WTC11 (cell line): ENCODE measurements around the gene SMARCD2. TPM values are rescaled to one million over a fixed set of nuclear protein-coding genes. Genes with fewer than 3 reads are reported as not detected.

Experiments used
- ATAC-seq: fragments of 200-7000 bp; cut with Tn5 transposase; 2 replicates; pipeline ENCODE4 v1.10.0; 2021; ENCODE audit warnings: mild to moderate bottlenecking, moderate library complexity
- CTCF ChIA-PET: fragments of 300-600 bp; sonication (Branson Sonifier 250); formaldehyde crosslinking; loops from one replicate; lab custom pipeline; 2021; ENCODE audit warnings: antibody characterized with exemption; lab: Charles Lee
- POLR2A ChIA-PET: fragments of 350-600 bp; sonication (Branson Sonifier 250); formaldehyde crosslinking; loops from one replicate; lab custom pipeline; 2021; ENCODE audit warnings: antibody characterized with exemption; lab: Charles Lee
- DNase-seq: peaks from one replicate; pipeline ENCODE4 v3.0.0; 2021; ENCODE audit warnings: low spot score
- H3K27ac Mint-ChIP-seq: 2 replicates; pipeline ENCODE4 v1.8.0; 2021; ENCODE audit warnings: mixed read lengths
- H3K27me3 Mint-ChIP-seq: 2 replicates; pipeline ENCODE4 v1.8.0; 2021; ENCODE audit warnings: low read depth, mild to moderate bottlenecking, moderate library complexity, mixed read lengths
- H3K36me3 Mint-ChIP-seq: 2 replicates; pipeline ENCODE4 v1.8.0; 2021; ENCODE audit warnings: mixed read lengths
- H3K4me1 Mint-ChIP-seq: 2 replicates; pipeline ENCODE4 v1.8.0; 2022; ENCODE audit warnings: mixed read lengths
- H3K4me3 Mint-ChIP-seq: 2 replicates; pipeline ENCODE4 v1.8.0; 2021; ENCODE audit warnings: mild to moderate bottlenecking, moderate library complexity, mixed read lengths
- H3K9me3 Mint-ChIP-seq: 2 replicates; pipeline ENCODE4 v1.8.0; 2021; ENCODE audit warnings: mixed read lengths
- ATF3 ChIP-seq: sonication (generic); formaldehyde crosslinking; conservative IDR thresholded peaks from 2 replicates; pipeline ENCODE4 v1.8.1; 2022; ENCODE audit warnings: mild to moderate bottlenecking, missing genetic modification reagents
- CREB1 ChIP-seq: sonication (generic); formaldehyde crosslinking; IDR thresholded peaks from 2 replicates; pipeline ENCODE4 v1.8.0; 2023; ENCODE audit warnings: mild to moderate bottlenecking, missing genetic modification reagents
- EMX1 ChIP-seq: fragments of 250-450 bp; sonication (Bioruptor Pico); IDR thresholded peaks from 2 replicates; pipeline ENCODE4 v1.8.0; 2021; ENCODE audit warnings: mild to moderate bottlenecking
- FOXK1 ChIP-seq: sonication (generic); formaldehyde crosslinking; IDR thresholded peaks from 2 replicates; pipeline ENCODE4 v1.8.0; 2022; ENCODE audit warnings: mild to moderate bottlenecking, moderate library complexity, missing genetic modification reagents
- FOXP1 ChIP-seq: sonication (generic); formaldehyde crosslinking; IDR thresholded peaks from 2 replicates; pipeline ENCODE4 v1.8.0; 2022; ENCODE audit warnings: missing genetic modification reagents, mild to moderate bottlenecking, moderate library complexity, borderline replicate concordance
- GABPB1 ChIP-seq: sonication (generic); formaldehyde crosslinking; IDR thresholded peaks from 2 replicates; pipeline ENCODE4 v1.8.1; 2023; ENCODE audit warnings: mild to moderate bottlenecking, missing genetic modification reagents
- GTF2I ChIP-seq: fragments of 250-450 bp; sonication (Bioruptor Pico); conservative IDR thresholded peaks from 2 replicates; pipeline ENCODE4 v1.4.0; 2021; ENCODE audit warnings: mild to moderate bottlenecking
- HMGXB4 ChIP-seq: sonication (generic); formaldehyde crosslinking; IDR thresholded peaks from 2 replicates; pipeline ENCODE4 v1.8.1; 2023; ENCODE audit warnings: mild to moderate bottlenecking, moderate library complexity, missing genetic modification reagents
- KAT7 ChIP-seq: sonication (generic); formaldehyde crosslinking; IDR thresholded peaks from 2 replicates; pipeline ENCODE4 v1.8.1; 2023; ENCODE audit warnings: missing genetic modification reagents, mild to moderate bottlenecking, borderline replicate concordance
- MXD4 ChIP-seq: fragments of 250-450 bp; sonication (Bioruptor Pico); IDR thresholded peaks from 2 replicates; pipeline ENCODE4 v1.8.0; 2021; ENCODE audit warnings: mild to moderate bottlenecking, moderate library complexity, borderline replicate concordance
- NR3C1 ChIP-seq: sonication (generic); formaldehyde crosslinking; conservative IDR thresholded peaks from 2 replicates; pipeline ENCODE4 v1.8.1; 2023; ENCODE audit warnings: low read depth, mild to moderate bottlenecking, missing genetic modification reagents
- PRRX2 ChIP-seq: fragments of 250-450 bp; sonication (Bioruptor Pico); IDR thresholded peaks from 2 replicates; pipeline ENCODE4 v1.8.0; 2021; ENCODE audit warnings: mild to moderate bottlenecking
- RORB ChIP-seq: fragments of 250-450 bp; sonication (Bioruptor Pico); IDR thresholded peaks from 2 replicates; pipeline ENCODE4 v1.9.0; 2021; ENCODE audit warnings: mild to moderate bottlenecking
- SMAD4 ChIP-seq: sonication (generic); formaldehyde crosslinking; IDR thresholded peaks from 2 replicates; pipeline ENCODE4 v1.8.0; 2022; ENCODE audit warnings: mild to moderate bottlenecking, missing genetic modification reagents
- TCF7 ChIP-seq: sonication (generic); formaldehyde crosslinking; IDR thresholded peaks from 2 replicates; pipeline ENCODE4 v1.8.0; 2022; ENCODE audit warnings: mild to moderate bottlenecking, low read depth, missing genetic modification reagents, moderate library complexity
- ZNF219 ChIP-seq: sonication (generic); formaldehyde crosslinking; IDR thresholded peaks from 2 replicates; pipeline ENCODE4 v1.8.0; 2023; ENCODE audit warnings: missing genetic modification reagents, mild to moderate bottlenecking, borderline replicate concordance
- ZNF263 ChIP-seq: sonication (generic); formaldehyde crosslinking; IDR thresholded peaks from 2 replicates; pipeline ENCODE4 v1.8.1; 2022; ENCODE audit warnings: low read depth, mild to moderate bottlenecking, moderate library complexity, missing genetic modification reagents
- ZNF416 ChIP-seq: fragments of 250-450 bp; sonication (Bioruptor Pico); IDR thresholded peaks from 2 replicates; pipeline ENCODE4 v1.9.0; 2021; ENCODE audit warnings: mild to moderate bottlenecking, inconsistent platforms
- ZNF423 ChIP-seq: fragments of 250-450 bp; sonication (Bioruptor Pico); IDR thresholded peaks from 2 replicates; pipeline ENCODE4 v2.1.2; 2022; ENCODE audit warnings: mild to moderate bottlenecking, moderate library complexity
- total RNA-seq: library from RNA; stranded (reverse); gene quantifications from 3 replicates; pipeline ENCODE4 v1.2.3, GENCODE V29; 2021
- TF ChIP-seq, protein P1 (sequence below): fragments of 250-450 bp; sonication (Bioruptor Pico); IDR thresholded peaks from 2 replicates; pipeline ENCODE4 v1.8.0; 2021; ENCODE audit warnings: mild to moderate bottlenecking
- TF ChIP-seq, protein P2 (sequence below): sonication (generic); formaldehyde crosslinking; conservative IDR thresholded peaks from 2 replicates; pipeline ENCODE4 v1.8.1; 2023; ENCODE audit warnings: mild to moderate bottlenecking, low read depth, missing genetic modification reagents, moderate library complexity
- TF ChIP-seq, protein P3 (sequence below): sonication (generic); formaldehyde crosslinking; IDR thresholded peaks from 2 replicates; pipeline ENCODE4 v1.8.1; 2023; ENCODE audit warnings: mild to moderate bottlenecking, missing genetic modification reagents

Gene SMARCD2
- total RNA-seq, 1 experiment from 2014 or later, result 106 TPM

- TF ChIP-seq KAT7 (CRISPR knock-in tag) (no peak), MXD4 (no peak), PRRX2 (CRISPR knock-in tag) (no peak), SMAD4 (CRISPR knock-in tag) (no peak)
- TF ChIP-seq, protein P1, sequence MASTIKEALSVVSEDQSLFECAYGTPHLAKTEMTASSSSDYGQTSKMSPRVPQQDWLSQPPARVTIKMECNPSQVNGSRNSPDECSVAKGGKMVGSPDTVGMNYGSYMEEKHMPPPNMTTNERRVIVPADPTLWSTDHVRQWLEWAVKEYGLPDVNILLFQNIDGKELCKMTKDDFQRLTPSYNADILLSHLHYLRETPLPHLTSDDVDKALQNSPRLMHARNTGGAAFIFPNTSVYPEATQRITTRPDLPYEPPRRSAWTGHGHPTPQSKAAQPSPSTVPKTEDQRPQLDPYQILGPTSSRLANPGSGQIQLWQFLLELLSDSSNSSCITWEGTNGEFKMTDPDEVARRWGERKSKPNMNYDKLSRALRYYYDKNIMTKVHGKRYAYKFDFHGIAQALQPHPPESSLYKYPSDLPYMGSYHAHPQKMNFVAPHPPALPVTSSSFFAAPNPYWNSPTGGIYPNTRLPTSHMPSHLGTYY (CRISPR knock-in tag), result no peak
These were observed 8.6 kb downstream of the SMARCD2 start (continued) for GRCh38 chr17:63833741-63834373.

DNA sequence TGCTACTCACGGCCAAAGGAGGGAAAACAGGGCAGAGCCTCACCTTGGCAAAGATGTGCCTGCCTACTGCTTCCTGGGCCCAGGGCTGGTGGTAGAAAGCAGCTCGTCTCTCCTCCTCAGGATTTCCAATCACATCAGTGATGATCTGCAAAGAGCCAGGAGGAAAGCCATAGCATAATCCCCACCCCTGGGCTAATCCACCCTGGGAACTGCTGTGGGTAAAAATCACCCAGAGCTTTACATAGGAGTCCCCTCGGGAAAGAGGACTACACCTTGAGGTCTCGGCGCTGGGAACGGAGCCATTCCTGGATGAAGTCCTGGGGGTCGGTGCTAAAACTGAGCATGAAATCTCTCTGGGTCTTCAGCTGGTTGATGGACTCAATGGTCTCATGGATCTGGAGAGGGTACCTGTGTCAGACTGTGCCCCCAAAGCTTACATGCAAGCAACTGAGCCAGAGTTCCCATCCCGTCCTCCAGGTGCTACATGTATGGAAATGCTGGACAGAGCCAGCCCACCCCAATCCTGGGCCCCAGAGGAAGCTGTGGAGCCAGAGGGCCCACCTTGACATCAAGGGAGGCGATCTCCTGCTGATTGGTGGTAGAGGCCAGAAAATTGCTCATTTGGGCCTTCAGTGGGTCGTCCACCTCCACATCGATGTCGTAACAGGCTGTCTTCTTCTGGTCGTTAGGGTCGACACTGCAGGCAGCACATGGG is 9.3 kb downstream of the SMARCD2 start:
- no peaks in the 10 kb centered on the region for H3K9me3 Mint-ChIP-seq
- H3K27ac Mint-ChIP-seq, result no peak overlapping the region
- DNase-seq (no peak), ATAC-seq (no peak)
- no peak overlapping the region for H3K4me3 Mint-ChIP-seq
- TF ChIP-seq GTF2I, result no peak
- no peak for TF ChIP-seq FOXP1
- no peak for TF ChIP-seq FOXK1 (CRISPR knock-in tag)
- TF ChIP-seq TCF7 (CRISPR knock-in tag), result no peak
- no peak for TF ChIP-seq NR3C1 (CRISPR knock-in tag)
- TF ChIP-seq, protein P2, sequence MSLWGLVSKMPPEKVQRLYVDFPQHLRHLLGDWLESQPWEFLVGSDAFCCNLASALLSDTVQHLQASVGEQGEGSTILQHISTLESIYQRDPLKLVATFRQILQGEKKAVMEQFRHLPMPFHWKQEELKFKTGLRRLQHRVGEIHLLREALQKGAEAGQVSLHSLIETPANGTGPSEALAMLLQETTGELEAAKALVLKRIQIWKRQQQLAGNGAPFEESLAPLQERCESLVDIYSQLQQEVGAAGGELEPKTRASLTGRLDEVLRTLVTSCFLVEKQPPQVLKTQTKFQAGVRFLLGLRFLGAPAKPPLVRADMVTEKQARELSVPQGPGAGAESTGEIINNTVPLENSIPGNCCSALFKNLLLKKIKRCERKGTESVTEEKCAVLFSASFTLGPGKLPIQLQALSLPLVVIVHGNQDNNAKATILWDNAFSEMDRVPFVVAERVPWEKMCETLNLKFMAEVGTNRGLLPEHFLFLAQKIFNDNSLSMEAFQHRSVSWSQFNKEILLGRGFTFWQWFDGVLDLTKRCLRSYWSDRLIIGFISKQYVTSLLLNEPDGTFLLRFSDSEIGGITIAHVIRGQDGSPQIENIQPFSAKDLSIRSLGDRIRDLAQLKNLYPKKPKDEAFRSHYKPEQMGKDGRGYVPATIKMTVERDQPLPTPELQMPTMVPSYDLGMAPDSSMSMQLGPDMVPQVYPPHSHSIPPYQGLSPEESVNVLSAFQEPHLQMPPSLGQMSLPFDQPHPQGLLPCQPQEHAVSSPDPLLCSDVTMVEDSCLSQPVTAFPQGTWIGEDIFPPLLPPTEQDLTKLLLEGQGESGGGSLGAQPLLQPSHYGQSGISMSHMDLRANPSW (CRISPR knock-in tag), result no peak
- TF ChIP-seq CREB1 (CRISPR knock-in tag), result no peak
- TF ChIP-seq RORB (CRISPR knock-in tag), result no peak
- CTCF ChIA-PET, result interaction anchor here (0.7 to 1.5 kb wide), 2 partner anchors 15 to 60 kb away, joined by 3 to 6 read pairs; partner anchors contain the start of gene CCDC47
- POLR2A ChIA-PET, result no interaction called here
- H3K36me3 Mint-ChIP-seq, result peaks cover 67% of the 10 kb centered on the region
- no peaks in the 10 kb centered on the region for H3K27me3 Mint-ChIP-seq
- H3K4me1 Mint-ChIP-seq, result peaks cover 12% of the 10 kb centered on the region

- Mint-ChIP-seq H3K36me3 (peaks cover 67% of the 10 kb centered on the region), H3K27me3 (no peaks in the 10 kb centered on the region), H3K4me3 (no peak overlapping the region), H3K27ac (no peak overlapping the region), H3K9me3 (no peaks in the 10 kb centered on the region), H3K4me1 (peaks cover 12% of the 10 kb centered on the region)
- DNase-seq (no peak), ATAC-seq (0 out of 2 replicates have a peak, but pooled peaks have one; percentile 5)
- ChIA-PET POLR2A (no interaction called here), CTCF (no interaction called here)
- TF ChIP-seq ATF3 (CRISPR knock-in tag) (no peak), ZNF423 (CRISPR knock-in tag) (no peak), EMX1 (no peak)
These were observed 10.0 kb downstream of the SMARCD2 start for GRCh38 chr17:63832455-63832854.

DNA sequence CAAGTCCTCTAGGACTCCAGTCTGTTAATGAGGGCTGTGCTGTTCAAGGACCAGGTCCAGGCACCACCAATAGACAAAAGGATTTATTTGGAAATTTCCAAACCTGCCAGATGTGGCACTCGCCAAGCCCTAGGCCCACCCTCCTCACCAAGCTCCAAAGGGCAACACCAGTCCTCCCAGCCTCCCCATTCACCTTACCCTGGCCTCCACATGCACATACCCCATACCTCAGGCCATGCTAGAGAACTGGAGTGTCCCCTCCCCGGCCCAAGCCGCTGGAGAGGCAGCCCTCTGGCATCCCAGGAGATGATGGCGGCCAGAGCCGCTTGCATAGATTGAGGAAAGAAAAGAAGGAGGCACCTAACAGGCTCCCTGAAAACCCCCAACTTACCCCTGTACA is 10.5 kb downstream of the SMARCD2 start:
- POLR2A ChIA-PET, result no interaction called here
- no peak overlapping the region for H3K4me3 Mint-ChIP-seq
- peaks cover 67% of the 10 kb centered on the region for H3K36me3 Mint-ChIP-seq
- H3K27me3 Mint-ChIP-seq, result no peaks in the 10 kb centered on the region
- CTCF ChIA-PET, result no interaction called here
- H3K27ac Mint-ChIP-seq, result no peak overlapping the region
- no peaks in the 10 kb centered on the region for H3K9me3 Mint-ChIP-seq
- DNase-seq (no peak), ATAC-seq (no peak)
- peaks cover 12% of the 10 kb centered on the region for H3K4me1 Mint-ChIP-seq
- TF ChIP-seq ZNF416 (CRISPR knock-in tag) (no peak), ZNF219 (no peak), GABPB1 (no peak), ZNF263 (no peak), HMGXB4 (CRISPR knock-in tag) (no peak), CREB1 (CRISPR knock-in tag) (no peak), FOXK1 (CRISPR knock-in tag) (no peak), ATF3 (CRISPR knock-in tag) (no peak)
- TF ChIP-seq, protein P3, sequence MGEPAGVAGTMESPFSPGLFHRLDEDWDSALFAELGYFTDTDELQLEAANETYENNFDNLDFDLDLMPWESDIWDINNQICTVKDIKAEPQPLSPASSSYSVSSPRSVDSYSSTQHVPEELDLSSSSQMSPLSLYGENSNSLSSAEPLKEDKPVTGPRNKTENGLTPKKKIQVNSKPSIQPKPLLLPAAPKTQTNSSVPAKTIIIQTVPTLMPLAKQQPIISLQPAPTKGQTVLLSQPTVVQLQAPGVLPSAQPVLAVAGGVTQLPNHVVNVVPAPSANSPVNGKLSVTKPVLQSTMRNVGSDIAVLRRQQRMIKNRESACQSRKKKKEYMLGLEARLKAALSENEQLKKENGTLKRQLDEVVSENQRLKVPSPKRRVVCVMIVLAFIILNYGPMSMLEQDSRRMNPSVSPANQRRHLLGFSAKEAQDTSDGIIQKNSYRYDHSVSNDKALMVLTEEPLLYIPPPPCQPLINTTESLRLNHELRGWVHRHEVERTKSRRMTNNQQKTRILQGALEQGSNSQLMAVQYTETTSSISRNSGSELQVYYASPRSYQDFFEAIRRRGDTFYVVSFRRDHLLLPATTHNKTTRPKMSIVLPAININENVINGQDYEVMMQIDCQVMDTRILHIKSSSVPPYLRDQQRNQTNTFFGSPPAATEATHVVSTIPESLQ (CRISPR knock-in tag), result no peak
